SK-N-MC (cell line): ENCODE data around the gene TNF.
"Not testable (repeated sequence)": the region's sequence is repeated elsewhere in the genome, so short reads cannot be mapped to it uniquely, and the experiment has no call there.

Source experiments
- DNase-seq: peaks from one replicate; pipeline ENCODE4 v3.0.0-alpha.2; 2011; ENCODE audit warnings: low read depth, low spot score
- H3K27ac ChIP-seq: fragments of 200-600 bp; sonication (generic); 2 replicates; pipeline ENCODE4 v1.5.1; 2016; ENCODE audit warnings: mixed run types
- H3K36me3 ChIP-seq: fragments of 200-600 bp; sonication (generic); 2 replicates; pipeline ENCODE4 v1.6.1; 2017; ENCODE audit warnings: antibody characterized with exemption, low read length, mixed read lengths; ENCODE audit not compliant: insufficient read depth
- H3K4me3 ChIP-seq: fragments of 200-600 bp; sonication (generic); 2 replicates; pipeline ENCODE4 v1.5.1; 2016
- H3K9ac ChIP-seq: fragments of 200-600 bp; sonication (generic); 2 replicates; pipeline ENCODE4 v1.8.0; 2017; ENCODE audit warnings: mixed run types, mixed read lengths; ENCODE audit not compliant: insufficient read length
- H3K9me3 ChIP-seq: fragments of 200-600 bp; sonication (generic); 2 replicates; pipeline ENCODE4 v1.6.1; 2017; ENCODE audit warnings: low read depth, mild to moderate bottlenecking, antibody characterized with exemption, low read length, moderate library complexity, mixed read lengths
- EZH2 ChIP-seq: fragments of 200-600 bp; sonication (generic); IDR thresholded peaks from one replicate; pipeline ENCODE4 v1.6.1; 2017; ENCODE audit warnings: antibody characterized with exemption
- FOXP2 ChIP-seq: optimal IDR thresholded peaks from 2 replicates; pipeline ENCODE3; 2011; ENCODE audit warnings: mild to moderate bottlenecking, moderate library complexity; ENCODE audit not compliant: insufficient read depth; ENCODE audit errors: extremely low read length, control extremely low read depth
- POLR2AphosphoS5 ChIP-seq: IDR thresholded peaks from 2 replicates; pipeline ENCODE4 v1.6.1; 2012; ENCODE audit warnings: mild to moderate bottlenecking, low read depth, low read length, borderline replicate concordance

TNF gene

GRCh38 chr6:31587791-31588777 lies 12.7 kb downstream of the TNF start:
- Histone ChIP-seq H3K27ac (0 out of 2 replicates have a peak overlapping the region, but pooled peaks have one; percentile 25), H3K36me3 (no peaks in the 10 kb centered on the region), H3K4me3 (no peak overlapping the region), H3K9ac (no peak overlapping the region), H3K9me3 (no peaks in the 10 kb centered on the region)
- no peak for TF ChIP-seq POLR2AphosphoS5
- TF ChIP-seq FOXP2, result no peak
- TF ChIP-seq EZH2, result no peak
- DNase-seq, result no peak

GRCh38 chr6:31588871-31589650 lies 13.7 kb downstream of the TNF start:
- TF ChIP-seq EZH2, result no peak
- TF ChIP-seq POLR2AphosphoS5, result no peak
- Histone ChIP-seq H3K36me3 (no peaks in the 10 kb centered on the region), H3K27ac (no peak overlapping the region), H3K4me3 (no peak overlapping the region), H3K9me3 (no peaks in the 10 kb centered on the region), H3K9ac (no peak overlapping the region)
- DNase-seq, result no peak

GRCh38 chr6:31590691-31591090 lies 15.3 kb downstream of the TNF start:
- DNase-seq, H3K4me3 ChIP-seq, H3K9ac ChIP-seq, H3K9me3 ChIP-seq, H3K36me3 ChIP-seq, H3K27ac ChIP-seq: not testable (repeated sequence)

- Histone ChIP-seq H3K4me3 (no peak overlapping the region), H3K36me3 (no peaks in the 10 kb centered on the region), H3K9me3 (no peaks in the 10 kb centered on the region), H3K27ac (no peak overlapping the region), H3K9ac (no peak overlapping the region)
- TF ChIP-seq FOXP2 (no peak), EZH2 (no peak), POLR2AphosphoS5 (no peak)
- no peak for DNase-seq
Observed at GRCh38 chr6:31592396-31592771, 17.0 kb downstream of the TNF start.

DNA sequence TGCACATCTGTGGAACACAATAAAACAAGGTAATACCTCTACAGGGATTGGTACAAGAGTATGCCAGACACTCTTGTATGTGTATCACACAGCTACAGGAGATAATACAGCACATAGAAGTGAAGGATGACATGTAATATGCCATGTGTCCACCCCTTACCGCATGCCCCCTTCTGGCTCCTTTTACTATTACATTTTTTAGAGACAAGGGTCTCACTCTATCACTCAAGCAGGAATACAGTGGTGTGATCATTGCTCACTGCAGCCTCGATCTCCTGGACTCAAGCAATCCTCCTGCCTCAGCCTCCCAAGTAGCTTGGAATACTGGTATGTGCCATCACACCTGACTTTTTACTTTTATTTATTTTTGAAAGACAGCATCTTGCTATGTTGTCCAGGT lies 21.6 kb downstream of the TNF start:
- Histone ChIP-seq H3K9me3 (no peaks in the 10 kb centered on the region), H3K36me3 (no peaks in the 10 kb centered on the region), H3K27ac (no peak overlapping the region), H3K9ac (no peak overlapping the region), H3K4me3 (no peak overlapping the region)
- no peak for TF ChIP-seq EZH2
- no peak for TF ChIP-seq FOXP2
- no peak for TF ChIP-seq POLR2AphosphoS5
- no peak for DNase-seq

- Histone ChIP-seq H3K9ac (no peak overlapping the region), H3K4me3 (no peak overlapping the region), H3K9me3 (no peaks in the 10 kb centered on the region), H3K27ac (no peak overlapping the region), H3K36me3 (no peaks in the 10 kb centered on the region)
- DNase-seq, result no peak
- TF ChIP-seq FOXP2, result no peak
- no peak for TF ChIP-seq POLR2AphosphoS5
- no peak for TF ChIP-seq EZH2
Observed at GRCh38 chr6:31607317-31607716, 32.0 kb downstream of the TNF start.

DNA sequence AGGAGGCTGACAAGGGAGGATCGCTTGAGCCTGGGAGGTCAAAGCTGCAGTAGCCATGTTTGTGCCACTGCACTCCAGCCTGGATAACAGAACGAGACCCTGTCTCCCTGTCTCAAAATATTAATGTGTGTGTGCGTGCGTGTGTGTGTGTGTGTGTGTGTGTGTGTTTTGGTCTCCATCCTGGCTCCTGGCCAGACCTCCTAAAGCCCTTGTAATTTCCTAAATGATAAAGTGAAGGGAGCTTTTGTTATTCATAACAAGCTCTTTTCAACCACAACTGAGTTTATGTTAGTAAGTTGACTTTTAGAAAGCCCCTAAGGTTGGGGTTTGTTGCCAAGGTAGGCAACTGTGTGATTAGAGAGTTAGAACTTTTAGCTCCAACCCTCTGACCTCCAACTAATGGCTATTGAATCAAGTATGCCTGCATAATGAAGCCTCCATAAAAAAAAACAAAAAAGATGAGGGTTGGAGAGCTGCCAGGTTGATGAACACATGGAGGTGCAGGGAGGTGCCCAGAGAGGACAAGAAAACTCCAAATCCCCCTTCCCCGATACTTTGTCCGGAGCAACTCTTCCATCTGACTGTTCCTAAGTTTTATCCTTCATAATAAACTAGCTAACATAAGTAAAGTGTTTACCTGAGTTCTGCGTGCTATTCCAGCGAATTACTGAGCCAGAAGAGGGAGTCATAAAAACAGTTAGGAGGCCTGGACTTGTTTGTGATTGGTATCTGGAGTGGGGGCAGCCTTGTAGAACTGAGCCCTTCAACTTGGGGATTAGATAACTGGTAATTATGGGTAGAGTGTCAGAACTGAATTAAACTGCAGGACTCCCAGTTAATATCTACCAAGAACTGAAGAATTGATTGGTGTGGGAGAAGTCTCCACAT lies 34.4 kb downstream of the TNF start:
- TF ChIP-seq POLR2AphosphoS5 (no peak), EZH2 (no peak), FOXP2 (no peak)
- Histone ChIP-seq H3K9ac (no peak overlapping the region), H3K27ac (peak overlapping the region; percentile 5; the same call in 1 of the 2 replicates), H3K9me3 (no peaks in the 10 kb centered on the region), H3K36me3 (no peaks in the 10 kb centered on the region), H3K4me3 (no peak overlapping the region)
- no peak for DNase-seq

DNA sequence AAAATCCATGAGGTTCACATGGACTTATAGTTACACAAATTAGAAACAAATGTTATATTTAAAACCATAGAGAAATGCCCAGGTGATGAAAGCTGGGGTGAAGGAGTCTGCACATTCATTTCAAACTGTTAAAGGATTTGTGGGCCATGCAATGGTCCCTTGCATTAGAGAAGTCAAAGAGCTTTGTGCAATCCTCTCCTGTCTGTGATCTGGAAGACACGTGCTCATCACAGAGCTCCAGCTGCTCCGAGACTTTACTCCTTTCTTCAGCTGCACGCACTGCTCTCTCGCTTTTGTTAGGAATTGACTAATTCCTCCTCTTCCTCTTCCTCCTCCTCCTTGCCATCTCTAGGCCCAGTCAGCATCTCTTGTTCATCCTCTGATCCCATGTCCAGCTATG lies 35.6 kb downstream of the TNF start:
- H3K27ac ChIP-seq, result peak overlapping the region; percentile 14; the same call in 1 of the 2 replicates
- no peaks in the 10 kb centered on the region for H3K9me3 ChIP-seq
- TF ChIP-seq POLR2AphosphoS5, result no peak
- no peak for TF ChIP-seq EZH2
- no peak for TF ChIP-seq FOXP2
- H3K36me3 ChIP-seq, result no peaks in the 10 kb centered on the region
- H3K4me3 ChIP-seq, result no peak overlapping the region
- no peak for DNase-seq
- H3K9ac ChIP-seq, result no peak overlapping the region

GRCh38 chr6:31614075-31614619 lies 38.8 kb downstream of the TNF start:
- Histone ChIP-seq H3K27ac (peak overlapping the region; percentile 63), H3K9me3 (no peaks in the 10 kb centered on the region), H3K4me3 (no peak overlapping the region), H3K9ac (peak overlapping the region; percentile 46), H3K36me3 (no peaks in the 10 kb centered on the region)
- TF ChIP-seq EZH2, result no peak
- DNase-seq, result no peak
